Neural progenitor cell (in vitro differentiated cells): ENCODE data around the gene MTHFSD. TPM values are rescaled to one million over a fixed set of nuclear protein-coding genes. Genes with fewer than 3 reads are reported as not detected.

Experiments used
- DNase-seq: peaks from one replicate; pipeline ENCODE4 v3.0.0-alpha.2; 2016; ENCODE audit warnings: low spot score
- H2AFZ ChIP-seq: fragments of 200-600 bp; sonication (generic); replicated peaks from 2 replicates; pipeline ENCODE4 v1.6.1; 2016; ENCODE audit warnings: antibody characterized with exemption
- H3F3A ChIP-seq: fragments of 200-600 bp; sonication (generic); 2 replicates; pipeline ENCODE4 v1.6.1; 2016; ENCODE audit warnings: antibody characterized with exemption, low read depth
- H3K27ac ChIP-seq: fragments of 200-600 bp; sonication (generic); 2 replicates; pipeline ENCODE4 v1.5.1; 2016; ENCODE audit warnings: mild to moderate bottlenecking
- H3K27me3 ChIP-seq: fragments of 200-600 bp; sonication (generic); 2 replicates; pipeline ENCODE4 v1.6.1; 2016; ENCODE audit warnings: mild to moderate bottlenecking, moderate library complexity
- H3K36me3 ChIP-seq: fragments of 200-600 bp; sonication (generic); 2 replicates; pipeline ENCODE4 v1.5.1; 2016
- H3K4me1 ChIP-seq: fragments of 200-600 bp; sonication (generic); 2 replicates; pipeline ENCODE4 v1.6.1; 2016; ENCODE audit warnings: mixed run types
- H3K4me2 ChIP-seq: fragments of 200-600 bp; sonication (generic); 2 replicates; pipeline ENCODE4 v1.6.1; 2016
- H3K4me3 ChIP-seq: fragments of 200-600 bp; sonication (generic); 2 replicates; pipeline ENCODE4 v1.5.1; 2016
- H3K79me2 ChIP-seq: fragments of 200-600 bp; sonication (generic); 2 replicates; pipeline ENCODE4 v1.6.1; 2016; ENCODE audit warnings: low read depth
- H3K9ac ChIP-seq: fragments of 200-600 bp; sonication (generic); 2 replicates; pipeline ENCODE4 v1.6.1; 2016
- H3K9me3 ChIP-seq: fragments of 200-600 bp; sonication (generic); 2 replicates; pipeline ENCODE4 v1.5.1; 2016; ENCODE audit warnings: low read depth
- H4K20me1 ChIP-seq: fragments of 200-600 bp; sonication (generic); 2 replicates; pipeline ENCODE4 v1.6.1; 2016; ENCODE audit warnings: low read depth
- H3K27ac Mint-ChIP-seq: 3 replicates; pipeline ENCODE4 v1.8.0; 2021; ENCODE audit warnings: mixed read lengths
- H3K27me3 Mint-ChIP-seq: 2 replicates; pipeline ENCODE4 v1.8.0; 2022; ENCODE audit warnings: low read depth, mild to moderate bottlenecking, inconsistent platforms, moderate library complexity, mixed read lengths; ENCODE audit not compliant: insufficient read depth
- H3K36me3 Mint-ChIP-seq: 3 replicates; pipeline ENCODE4 v1.8.0; 2021; ENCODE audit warnings: mixed read lengths
- H3K4me1 Mint-ChIP-seq: 3 replicates; pipeline ENCODE4 v1.8.0; 2021; ENCODE audit warnings: mixed read lengths
- H3K4me3 Mint-ChIP-seq: 3 replicates; pipeline ENCODE4 v1.8.0; 2021; ENCODE audit warnings: mild to moderate bottlenecking, moderate library complexity, mixed read lengths
- H3K9me3 Mint-ChIP-seq: 3 replicates; pipeline ENCODE4 v1.8.0; 2020; ENCODE audit warnings: mixed read lengths
- CTCF ChIP-seq: fragments of 200-600 bp; sonication (generic); IDR thresholded peaks from 2 replicates; pipeline ENCODE4 v1.5.1; 2017; ENCODE audit warnings: antibody characterized with exemption, mild to moderate bottlenecking
- EZH2 ChIP-seq: fragments of 200-600 bp; sonication (generic); IDR thresholded peaks from 2 replicates; pipeline ENCODE4 v1.6.1; 2017; ENCODE audit warnings: antibody characterized with exemption, mild to moderate bottlenecking, moderate library complexity
- EZH2phosphoT487 ChIP-seq: fragments of 200-600 bp; sonication (generic); IDR thresholded peaks from 2 replicates; pipeline ENCODE4 v1.6.1; 2017; ENCODE audit warnings: antibody characterized with exemption
- total RNA-seq: library from RNA; depleted of rRNA; stranded (reverse); fragments of >200 nt; gene quantifications from 2 replicates; pipeline ENCODE4 v1.2.3, GENCODE V29; 2015; ENCODE audit warnings: low replicate concordance

Gene MTHFSD
- total RNA-seq, 1 donor from 2014 or later: 17.4 TPM

DNA sequence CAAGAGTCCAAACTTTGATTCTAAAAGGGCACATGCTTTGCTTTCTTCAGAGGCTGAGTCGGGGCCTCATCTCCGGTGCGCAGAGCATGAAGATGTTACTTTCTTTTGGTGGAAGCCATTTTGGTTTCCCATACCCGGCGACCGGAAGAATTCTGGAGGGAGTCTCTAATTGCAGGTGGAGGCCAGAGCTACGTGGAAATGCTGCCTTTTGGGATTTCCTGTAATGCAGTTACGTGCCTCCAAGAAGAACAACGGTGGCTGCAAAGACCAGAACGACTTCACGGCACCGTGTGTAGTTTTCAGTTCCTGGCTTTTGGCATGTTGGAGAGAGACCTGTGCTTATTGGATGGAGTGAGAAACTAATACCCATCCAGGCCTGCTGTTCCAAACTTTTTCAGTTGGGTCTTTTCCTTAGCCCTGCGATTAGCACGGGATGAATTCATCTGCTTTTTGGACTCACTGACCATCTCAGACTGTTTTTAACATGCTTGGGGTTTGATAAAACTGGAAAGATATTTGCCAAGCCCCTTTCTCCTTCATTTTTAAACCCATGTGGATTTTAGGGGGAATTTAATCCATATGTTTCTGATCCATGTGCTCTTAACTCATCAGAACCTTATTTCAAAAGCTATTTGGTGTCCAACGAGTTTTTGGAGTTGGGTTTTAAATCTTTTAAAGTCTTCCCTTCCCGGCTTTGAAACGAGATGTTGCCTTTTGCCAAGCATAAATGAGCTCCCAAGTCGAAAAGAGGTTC is 42.3 kb upstream of the MTHFSD start:
- H2AFZ ChIP-seq: no peak overlapping the region
- H3K27me3 ChIP-seq: peaks cover 8% of the 10 kb centered on the region
- no peaks in the 10 kb centered on the region for H3K79me2 ChIP-seq
- no peak overlapping the region for H3K4me3 ChIP-seq
- H3K4me2 ChIP-seq: no peak overlapping the region
- Mint-ChIP-seq H3K4me1 (peaks cover 17% of the 10 kb centered on the region), H3K9me3 (no peaks in the 10 kb centered on the region), H3K36me3 (no peaks in the 10 kb centered on the region), H3K4me3 (no peak overlapping the region), H3K27ac (no peak overlapping the region), H3K27me3 (peaks cover 8% of the 10 kb centered on the region)
- H3K9me3 ChIP-seq: no peaks in the 10 kb centered on the region
- H3K36me3 ChIP-seq: no peaks in the 10 kb centered on the region
- H3K4me1 ChIP-seq: peaks cover 5% of the 10 kb centered on the region
- no peak for DNase-seq
- no peak for TF ChIP-seq EZH2phosphoT487
- no peak for TF ChIP-seq EZH2
- TF ChIP-seq CTCF: no peak
- no peaks in the 10 kb centered on the region for H3F3A ChIP-seq
- no peak overlapping the region for H3K9ac ChIP-seq
- H3K27ac ChIP-seq: no peak overlapping the region
- no peaks in the 10 kb centered on the region for H4K20me1 ChIP-seq

DNA sequence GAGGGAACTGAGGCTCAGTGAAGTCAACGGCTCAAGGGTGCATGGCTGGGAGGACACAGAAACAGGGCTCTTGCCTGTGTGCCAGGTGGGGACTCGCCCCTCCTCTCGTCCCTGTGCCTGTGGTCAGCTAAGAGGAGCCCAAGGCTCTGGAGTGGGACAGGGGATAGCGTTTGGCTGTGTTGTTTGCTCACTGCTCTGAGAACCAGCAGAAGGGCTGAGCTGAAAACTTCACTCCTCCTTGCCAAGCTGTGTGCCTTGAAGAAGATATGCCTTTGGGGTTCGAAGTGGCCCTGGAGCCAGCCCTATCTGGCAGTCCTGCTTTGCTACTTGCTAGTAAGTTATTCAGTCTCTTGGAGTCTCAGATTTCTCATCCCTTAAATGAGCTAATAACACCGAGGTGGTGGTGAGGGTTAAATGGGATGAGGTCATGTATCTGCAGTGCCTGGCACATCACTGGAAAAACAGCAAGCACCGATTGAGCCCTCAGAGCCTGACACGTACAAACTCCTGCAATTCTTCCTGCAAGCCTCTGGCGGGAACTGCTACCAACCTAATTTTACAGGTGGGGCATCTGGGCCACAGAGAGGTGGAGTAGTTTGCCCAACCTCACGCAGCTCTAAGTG is 41.1 kb upstream of the MTHFSD start:
- Histone ChIP-seq H3K9ac (no peak overlapping the region), H3K36me3 (no peaks in the 10 kb centered on the region), H3K4me1 (peaks cover 5% of the 10 kb centered on the region), H3K27ac (no peak overlapping the region), H2AFZ (no peak overlapping the region), H3K9me3 (no peaks in the 10 kb centered on the region), H4K20me1 (no peaks in the 10 kb centered on the region), H3K79me2 (no peaks in the 10 kb centered on the region), H3K4me3 (no peak overlapping the region), H3K27me3 (peaks cover 8% of the 10 kb centered on the region), H3F3A (no peaks in the 10 kb centered on the region), H3K4me2 (no peak overlapping the region)
- no peak for DNase-seq
- no peak overlapping the region for H3K4me3 Mint-ChIP-seq
- peaks cover 9% of the 10 kb centered on the region for H3K27me3 Mint-ChIP-seq
- H3K9me3 Mint-ChIP-seq: peaks cover 4% of the 10 kb centered on the region
- no peaks in the 10 kb centered on the region for H3K36me3 Mint-ChIP-seq
- no peak overlapping the region for H3K27ac Mint-ChIP-seq
- peaks cover 17% of the 10 kb centered on the region for H3K4me1 Mint-ChIP-seq
- TF ChIP-seq CTCF: no peak
- no peak for TF ChIP-seq EZH2phosphoT487
- TF ChIP-seq EZH2: no peak

DNA sequence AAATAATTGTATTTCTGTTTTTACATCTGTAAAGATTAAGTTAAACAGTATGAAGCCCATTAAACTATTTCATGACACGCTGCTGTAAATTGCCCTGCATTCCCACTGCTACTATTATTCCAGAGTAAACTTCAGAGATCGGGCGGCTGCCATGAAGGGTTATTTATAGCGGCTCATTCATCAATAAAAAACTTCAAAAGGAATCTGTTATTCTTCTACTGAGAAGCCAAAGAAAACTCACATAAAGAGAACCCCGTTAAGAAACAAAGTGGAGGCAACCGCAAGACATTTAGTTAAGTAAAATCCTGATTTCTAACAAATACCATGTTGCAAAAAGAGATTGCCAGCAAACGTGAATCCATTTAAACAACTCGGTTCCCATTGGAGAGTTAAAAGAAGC is 39.7 kb upstream of the MTHFSD start:
- no peak overlapping the region for H3K4me3 ChIP-seq
- Mint-ChIP-seq H3K9me3 (peaks cover 4% of the 10 kb centered on the region), H3K36me3 (no peaks in the 10 kb centered on the region), H3K27me3 (peaks cover 8% of the 10 kb centered on the region), H3K27ac (no peak overlapping the region), H3K4me3 (no peak overlapping the region), H3K4me1 (peaks cover 17% of the 10 kb centered on the region)
- no peaks in the 10 kb centered on the region for H3F3A ChIP-seq
- no peak overlapping the region for H3K27ac ChIP-seq
- no peak for DNase-seq
- H3K36me3 ChIP-seq: no peaks in the 10 kb centered on the region
- H3K9ac ChIP-seq: no peak overlapping the region
- H3K4me2 ChIP-seq: no peak overlapping the region
- no peak overlapping the region for H2AFZ ChIP-seq
- H3K27me3 ChIP-seq: peaks cover 10% of the 10 kb centered on the region
- H4K20me1 ChIP-seq: no peaks in the 10 kb centered on the region
- H3K4me1 ChIP-seq: peaks cover 5% of the 10 kb centered on the region
- no peaks in the 10 kb centered on the region for H3K9me3 ChIP-seq
- TF ChIP-seq EZH2phosphoT487 (no peak), EZH2 (no peak), CTCF (no peak)
- no peaks in the 10 kb centered on the region for H3K79me2 ChIP-seq
